Measurements from ENCODE around the gene NDUFA5.

GRCh38 chr7:123535517-123535916 is 22.1 kb downstream of the NDUFA5 start:
- no peak for TF ChIP-seq CTCF (IDR thresholded peaks at IDR 0.05)
- no peak for TF ChIP-seq POLR2A (IDR thresholded peaks at IDR 0.05)
